ENCODE results near the gene TEKT2.

Gene TEKT2

DNA sequence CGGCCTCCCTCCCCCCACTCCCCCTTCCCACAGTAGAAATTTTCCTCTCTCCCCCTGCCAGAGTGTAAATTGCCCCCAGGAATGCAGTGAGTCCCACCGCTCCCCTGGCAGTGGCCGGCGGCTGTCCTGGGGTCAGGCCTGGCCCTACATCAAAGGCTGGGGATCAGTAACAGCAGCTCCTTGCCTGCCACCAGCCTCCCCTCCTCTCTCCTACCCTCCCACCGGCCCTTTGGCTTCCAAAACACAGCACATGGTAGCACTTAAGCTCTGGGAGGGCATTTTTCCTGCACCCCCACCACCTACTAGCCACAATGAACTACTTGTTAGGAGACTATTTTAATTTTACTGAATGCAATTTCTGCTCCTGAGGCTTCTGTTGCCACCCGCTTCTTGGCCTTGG lies 50.1 kb downstream of the TEKT2 start:
- DNase-seq, result no peak

DNA sequence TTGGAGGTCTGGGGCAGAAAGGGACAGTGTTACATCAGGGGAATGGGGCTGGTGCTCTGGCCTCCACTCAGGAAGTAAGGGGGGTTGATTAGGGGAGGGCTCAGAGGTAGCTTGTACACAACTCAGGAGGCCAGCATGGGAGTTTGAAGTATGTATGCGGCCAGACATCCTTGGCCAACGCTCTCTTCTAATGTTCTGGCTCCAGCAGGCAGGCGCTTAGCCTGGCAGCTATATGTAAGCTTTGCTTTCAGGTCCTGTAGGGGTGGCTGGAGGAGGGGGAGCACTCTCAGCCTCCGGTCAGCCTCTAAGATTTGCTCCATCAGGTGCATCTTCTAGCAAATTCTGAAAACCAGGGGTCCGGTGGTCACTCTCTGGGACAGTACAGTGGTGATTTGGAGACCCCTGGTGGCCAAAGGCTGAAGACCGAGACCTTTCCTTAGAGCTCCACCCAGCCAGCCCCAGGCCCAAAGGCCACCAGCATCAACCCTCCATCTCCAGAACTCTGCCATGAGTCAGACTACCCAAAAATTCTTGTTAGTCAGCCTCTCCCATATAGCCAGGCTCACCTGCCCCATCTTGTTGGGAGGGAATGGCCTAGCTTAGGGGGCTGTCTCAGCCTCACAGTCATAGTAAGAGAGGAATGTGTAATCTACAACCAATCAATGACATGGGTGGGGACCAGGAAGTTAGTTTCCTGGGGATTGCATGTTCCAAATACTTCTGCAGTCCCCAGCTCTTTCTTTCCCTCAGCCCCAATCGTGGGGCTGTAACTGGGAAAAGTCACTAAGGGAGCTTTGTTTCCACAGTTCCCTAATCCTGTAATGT lies 50.8 kb downstream of the TEKT2 start:
- DNase-seq, result peak; percentile 41

DNA sequence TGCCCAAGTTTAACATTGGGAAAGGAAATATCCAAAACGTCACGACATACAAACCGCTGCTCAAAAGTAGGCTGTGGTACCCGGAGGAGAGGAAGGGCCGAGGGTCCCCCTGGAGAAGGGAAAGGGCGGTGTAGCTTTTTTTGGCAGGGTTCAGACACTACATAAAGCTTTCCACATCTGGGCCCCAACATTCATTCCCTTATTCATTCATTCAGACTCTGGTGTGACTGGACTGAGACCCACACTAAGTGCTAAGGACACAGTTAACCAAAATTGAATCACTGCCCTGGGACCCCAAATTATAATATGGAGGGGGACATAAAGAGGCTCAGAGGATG lies 51.4 kb downstream of the TEKT2 start:
- no peak for DNase-seq

DNA sequence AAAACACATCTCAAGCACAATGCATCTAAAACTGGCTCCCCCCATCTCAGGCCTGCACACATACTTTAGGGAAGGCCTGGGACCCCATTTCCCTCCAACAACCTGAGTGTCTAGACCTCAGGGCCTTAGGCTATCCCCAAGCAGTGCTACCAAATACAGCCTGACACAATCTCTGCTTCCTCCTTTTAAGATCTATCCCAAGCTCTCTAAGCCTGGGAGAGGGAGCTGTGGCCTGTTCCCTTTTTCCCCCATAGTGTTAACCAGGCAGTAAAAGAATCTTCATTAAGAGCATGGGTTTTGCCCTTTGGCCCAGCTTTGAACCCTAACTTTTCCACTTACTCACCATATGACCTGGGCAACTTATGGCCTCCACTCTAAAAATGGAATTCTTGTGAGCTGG lies 51.9 kb downstream of the TEKT2 start:
- DNase-seq, result no peak

DNA sequence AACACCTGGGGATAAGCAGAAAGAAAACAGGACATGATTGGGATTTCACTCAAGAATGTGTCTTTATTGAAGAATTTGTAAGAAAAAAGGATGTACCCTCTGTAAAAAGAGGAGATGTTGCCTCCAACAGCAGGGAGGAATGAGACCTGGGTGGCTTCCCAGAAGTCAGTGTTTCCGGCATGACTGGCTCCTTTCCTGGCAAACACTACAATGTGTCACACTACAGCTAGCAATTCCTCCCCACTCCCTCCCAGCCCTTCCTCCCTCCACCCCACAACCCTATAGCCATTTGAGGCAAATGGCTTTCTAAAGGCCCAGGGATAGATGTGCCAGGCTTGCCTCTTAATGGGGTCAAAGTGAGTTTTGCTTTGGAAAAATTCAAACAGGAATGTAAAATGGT lies 52.6 kb downstream of the TEKT2 start:
- DNase-seq, result no peak

DNA sequence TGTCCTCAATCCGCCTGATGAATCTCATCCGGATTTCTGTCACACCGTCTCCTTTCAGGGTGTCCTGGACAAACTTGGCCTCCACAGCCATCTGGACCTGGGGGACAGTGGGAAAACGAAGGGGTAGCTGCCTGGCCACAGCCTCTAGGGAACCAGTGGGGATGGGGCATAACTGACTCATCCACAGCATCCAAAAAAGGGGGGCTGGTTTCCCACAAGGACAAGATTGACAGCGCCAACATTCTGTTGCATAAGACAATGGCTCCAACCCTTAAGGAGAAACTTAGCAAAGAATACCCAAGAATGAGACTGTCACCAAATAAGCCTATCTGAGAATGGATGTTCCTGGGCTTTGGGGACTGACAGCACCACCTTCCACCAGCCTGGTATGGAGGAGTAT lies 53.3 kb downstream of the TEKT2 start:
- no peak for DNase-seq

DNA sequence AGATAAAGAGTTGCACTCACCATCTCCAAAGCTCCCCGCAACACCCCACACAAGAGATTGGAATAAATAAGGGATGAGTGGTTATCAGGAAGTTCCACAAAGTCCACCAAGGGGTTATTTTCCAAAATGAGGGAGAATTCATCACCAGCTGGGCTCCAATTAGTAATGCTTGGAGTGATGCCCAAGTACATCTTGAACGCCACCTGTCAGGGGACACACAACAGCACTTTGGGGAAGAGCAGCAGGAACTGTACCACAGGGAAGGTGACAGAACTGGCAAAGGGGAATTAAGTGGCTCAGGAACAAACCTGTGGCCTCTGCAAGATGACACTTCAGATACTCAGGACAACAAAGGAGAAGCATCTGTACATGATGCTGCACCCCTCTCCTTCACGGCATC lies 53.9 kb downstream of the TEKT2 start:
- DNase-seq, result no peak
